Colonic mucosa (tissue), 4 donors: Measurements from ENCODE around the gene POFUT2. TPM values are rescaled to one million over a fixed set of nuclear protein-coding genes. Genes with fewer than 3 reads are reported as not detected.

Source experiments
- DNase-seq: peaks from one replicate; pipeline ENCODE4 v3.0.0-alpha.2; 2020
- H3K27ac ChIP-seq: fragments of 200-600 bp; one replicate; pipeline ENCODE4 v1.8.0; 2021
- H3K27me3 ChIP-seq: fragments of 200-600 bp; one replicate; pipeline ENCODE4 v1.8.0; 2021
- H3K36me3 ChIP-seq: fragments of 200-600 bp; one replicate; pipeline ENCODE4 v1.8.0; 2021
- H3K4me1 ChIP-seq: fragments of 200-600 bp; one replicate; pipeline ENCODE4 v1.8.0; 2021; ENCODE audit warnings: mild to moderate bottlenecking
- H3K4me3 ChIP-seq: fragments of 200-600 bp; one replicate; pipeline ENCODE4 v1.8.0; 2021
- H3K9ac ChIP-seq, 2 donors: one replicate each; pipeline ENCODE4 v1.7.0; 2013; ENCODE audit warnings: control low read depth in 2 of 2, low read depth in 2 of 2, low read length in 2 of 2
- H3K9me3 ChIP-seq: fragments of 200-600 bp; one replicate; pipeline ENCODE4 v1.8.0; 2021
- intact Hi-C: fragments of 100-400 bp; cut with DNase I; formaldehyde crosslinking; loops from one replicate; pipeline ENCODE4 v1.14.1; 2022
- total RNA-seq, 2 donors: library from RNA; stranded (reverse); fragmentation: NEBNext Ultra II Directional in 1 of 2; extraction: Animal tissue kit (Norgen Biotek cat#: 25700) in 1 of 2; gene quantifications; one replicate each; pipeline ENCODE4 v1.2.1, GENCODE V29; 2021
- TF ChIP-seq, protein P1 (sequence below): fragments of 200-600 bp; IDR thresholded peaks from one replicate; pipeline ENCODE4 v1.8.0; 2022; ENCODE audit warnings: antibody characterized with exemption, mild to moderate bottlenecking
- donor health status: healthy.
- donor health status: DM: no; HTN: no; CAD: no.
- donor health status: DM: no; HTN: no; CAD: no.

POFUT2 gene
- total RNA-seq, 2 donors from 2014 or later = 23.8 to 31.6 TPM

DNA sequence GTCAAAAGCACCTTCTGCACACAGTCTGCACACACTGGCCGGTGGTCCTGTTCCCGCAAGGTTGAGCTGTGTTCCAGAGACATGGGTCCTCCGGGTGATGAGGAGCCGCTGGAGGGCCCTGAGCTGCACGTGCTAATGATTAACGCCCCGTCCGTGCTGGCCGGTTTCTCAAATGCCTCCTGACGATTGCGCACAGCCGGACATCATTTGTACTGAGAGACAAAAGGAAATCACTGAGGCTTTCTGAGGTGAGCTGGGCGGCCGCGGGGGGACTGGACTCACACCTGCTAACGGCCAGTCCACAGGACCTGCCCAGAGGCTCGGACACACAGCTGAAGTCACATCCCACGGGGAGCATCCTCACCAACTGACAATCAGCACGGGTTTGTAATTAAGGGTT is 29.2 kb downstream of the POFUT2 start:
- peaks cover 7% of the 10 kb centered on the region for H3K27me3 ChIP-seq
- H3K9me3 ChIP-seq = no peaks in the 10 kb centered on the region
- peak; percentile 12 for DNase-seq
- TF ChIP-seq, protein P1, sequence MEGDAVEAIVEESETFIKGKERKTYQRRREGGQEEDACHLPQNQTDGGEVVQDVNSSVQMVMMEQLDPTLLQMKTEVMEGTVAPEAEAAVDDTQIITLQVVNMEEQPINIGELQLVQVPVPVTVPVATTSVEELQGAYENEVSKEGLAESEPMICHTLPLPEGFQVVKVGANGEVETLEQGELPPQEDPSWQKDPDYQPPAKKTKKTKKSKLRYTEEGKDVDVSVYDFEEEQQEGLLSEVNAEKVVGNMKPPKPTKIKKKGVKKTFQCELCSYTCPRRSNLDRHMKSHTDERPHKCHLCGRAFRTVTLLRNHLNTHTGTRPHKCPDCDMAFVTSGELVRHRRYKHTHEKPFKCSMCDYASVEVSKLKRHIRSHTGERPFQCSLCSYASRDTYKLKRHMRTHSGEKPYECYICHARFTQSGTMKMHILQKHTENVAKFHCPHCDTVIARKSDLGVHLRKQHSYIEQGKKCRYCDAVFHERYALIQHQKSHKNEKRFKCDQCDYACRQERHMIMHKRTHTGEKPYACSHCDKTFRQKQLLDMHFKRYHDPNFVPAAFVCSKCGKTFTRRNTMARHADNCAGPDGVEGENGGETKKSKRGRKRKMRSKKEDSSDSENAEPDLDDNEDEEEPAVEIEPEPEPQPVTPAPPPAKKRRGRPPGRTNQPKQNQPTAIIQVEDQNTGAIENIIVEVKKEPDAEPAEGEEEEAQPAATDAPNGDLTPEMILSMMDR = no peak
- no peak overlapping the region for H3K4me3 ChIP-seq
- H3K27ac ChIP-seq = no peak overlapping the region
- H3K36me3 ChIP-seq = no peaks in the 10 kb centered on the region
- H3K9ac ChIP-seq = no peak overlapping the region
- intact Hi-C loops = no loop called here
- no peaks in the 10 kb centered on the region for H3K4me1 ChIP-seq

DNA sequence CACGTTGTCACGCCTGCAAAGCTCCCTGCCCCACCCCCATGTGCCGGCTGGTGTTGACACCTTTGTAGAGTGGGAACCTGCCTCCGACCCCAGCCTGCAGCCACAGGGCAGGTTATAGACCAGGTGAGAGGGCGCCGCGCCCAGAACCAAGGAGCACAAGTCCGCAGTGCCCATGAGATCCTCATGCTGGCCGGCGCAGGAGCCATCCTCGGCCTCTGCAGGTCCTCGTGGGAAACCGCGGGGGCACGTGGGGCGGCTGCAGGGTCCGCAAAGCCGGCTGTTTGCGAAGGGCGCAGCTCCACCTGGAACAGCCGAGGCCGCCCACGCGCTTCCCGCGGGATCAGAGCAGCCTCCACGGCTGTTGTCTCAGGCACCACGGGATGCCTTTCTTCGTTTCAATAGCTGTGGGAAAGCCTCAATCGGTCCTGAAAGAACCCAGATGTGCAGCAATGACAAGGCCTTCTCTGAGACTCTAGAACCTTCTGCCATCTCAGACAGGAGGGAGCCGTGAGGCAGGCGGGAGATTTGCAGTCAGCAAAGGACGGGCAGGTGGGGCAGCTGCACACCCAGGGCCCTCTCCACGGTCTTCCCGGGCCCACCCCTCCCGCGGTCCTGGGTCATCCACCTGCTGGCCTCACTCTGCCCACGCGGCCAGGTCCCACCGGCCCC is 29.9 kb downstream of the POFUT2 start:
- Histone ChIP-seq H3K27ac (no peak overlapping the region), H3K36me3 (no peaks in the 10 kb centered on the region), H3K4me1 (no peaks in the 10 kb centered on the region), H3K9ac (no peak overlapping the region), H3K9me3 (no peaks in the 10 kb centered on the region), H3K4me3 (no peak overlapping the region), H3K27me3 (peaks cover 7% of the 10 kb centered on the region)
- TF ChIP-seq, protein P1 = no peak
- intact Hi-C loops = no loop called here
- DNase-seq = peak; percentile 13

- H3K27ac ChIP-seq = no peak overlapping the region
- peaks cover 7% of the 10 kb centered on the region for H3K27me3 ChIP-seq
- TF ChIP-seq, protein P1 = no peak
- H3K4me1 ChIP-seq = no peaks in the 10 kb centered on the region
- peak; percentile 10 for DNase-seq
- intact Hi-C loops = no loop called here
- H3K9me3 ChIP-seq = no peaks in the 10 kb centered on the region
- H3K9ac ChIP-seq = no peak overlapping the region
- no peaks in the 10 kb centered on the region for H3K36me3 ChIP-seq
- no peak overlapping the region for H3K4me3 ChIP-seq
Measured at GRCh38 chr21:45256912-45257672, 30.6 kb downstream of the POFUT2 start.

GRCh38 chr21:45256021-45256911 is 31.4 kb downstream of the POFUT2 start:
- H3K9ac ChIP-seq = no peak overlapping the region
- peaks cover 7% of the 10 kb centered on the region for H3K27me3 ChIP-seq
- H3K27ac ChIP-seq = no peak overlapping the region
- no peaks in the 10 kb centered on the region for H3K36me3 ChIP-seq
- DNase-seq = no peak
- no peak overlapping the region for H3K4me3 ChIP-seq
- no peaks in the 10 kb centered on the region for H3K9me3 ChIP-seq
- TF ChIP-seq, protein P1 = no peak
- intact Hi-C loops = no loop called here
- H3K4me1 ChIP-seq = no peaks in the 10 kb centered on the region

- peaks cover 7% of the 10 kb centered on the region for H3K27me3 ChIP-seq
- no peaks in the 10 kb centered on the region for H3K36me3 ChIP-seq
- TF ChIP-seq, protein P1 = no peak
- intact Hi-C loops = no loop called here
- H3K27ac ChIP-seq = no peak overlapping the region
- no peaks in the 10 kb centered on the region for H3K4me1 ChIP-seq
- DNase-seq = peak; percentile 32
- H3K9ac ChIP-seq = no peak overlapping the region
- H3K9me3 ChIP-seq = no peaks in the 10 kb centered on the region
- H3K4me3 ChIP-seq = no peak overlapping the region
Measured at GRCh38 chr21:45255381-45256020, 32.2 kb downstream of the POFUT2 start.
